Measurements from ENCODE around the gene ARHGEF38. TPM values are rescaled to one million over a fixed set of nuclear protein-coding genes. Genes with fewer than 3 reads are reported as not detected.
A peak's percentile ranks its signal among the peaks of the same experiment; 100 is the strongest.

The ARHGEF38 gene
- total and polyA plus RNA-seq, 5 donors from 2014 or later, result 0.24 to 0.33 TPM; not detected in 3

DNA sequence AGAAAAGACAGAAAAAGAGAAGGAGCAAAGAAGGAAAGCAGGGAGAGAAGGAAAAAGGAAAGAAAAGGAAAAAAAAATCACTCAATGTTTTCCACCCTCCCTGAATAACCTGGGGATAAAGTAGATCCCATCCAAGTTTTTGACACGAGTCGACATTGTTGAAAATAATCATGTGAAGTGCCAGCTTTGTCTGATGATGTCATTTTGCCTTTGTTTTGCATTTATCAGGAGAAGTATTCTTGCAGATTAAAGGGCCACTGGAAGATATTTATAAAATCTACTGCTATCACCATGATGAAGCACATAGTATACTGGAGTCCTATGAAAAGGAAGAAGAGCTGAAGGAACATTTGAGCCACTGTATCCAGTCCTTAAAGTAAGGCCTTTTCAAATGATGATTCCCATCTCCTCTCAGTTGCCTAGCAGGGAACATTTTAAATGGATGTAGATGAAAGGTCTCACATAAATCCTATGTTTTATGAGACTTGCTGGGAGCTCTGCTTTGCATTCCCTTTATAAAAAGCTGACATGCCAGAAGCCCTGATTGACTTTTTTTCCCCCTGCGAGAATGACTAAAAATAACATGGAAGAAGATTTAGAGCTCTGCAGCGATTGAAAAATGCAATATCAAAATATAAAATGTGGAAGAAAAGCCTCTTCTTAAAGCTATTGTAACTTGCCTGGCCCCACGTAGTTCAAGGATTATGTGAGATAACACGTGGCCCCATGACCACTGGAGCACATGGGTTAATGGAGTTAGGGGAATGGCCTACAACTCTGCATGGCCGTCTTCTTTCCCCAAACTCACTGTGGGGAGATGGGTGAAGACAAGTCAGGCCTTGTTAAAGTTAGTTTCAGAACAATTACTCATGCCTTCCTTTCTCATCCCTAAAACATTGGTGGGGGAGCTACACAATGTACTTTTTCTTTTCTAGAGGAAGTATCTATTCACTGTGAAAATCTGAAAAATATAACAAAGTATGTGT is 78.5 kb downstream of the ARHGEF38 start:
- H3K4me1 ChIP-seq (ENCODE audit: control insufficient read depth, insufficient read depth, low read length, poor library complexity, severe bottlenecking), result no peaks in the 10 kb centered on the region
- Mint-ChIP-seq H3K4me3 (no peak overlapping the region), H3K36me3 (no peaks in the 10 kb centered on the region), H3K27ac (no peak overlapping the region), H3K9me3 (peaks cover 0 to 1% (median 0%) of the 10 kb centered on the region in 7 donors), H3K4me1 (no peaks in the 10 kb centered on the region), H3K27me3 (peaks cover 9% of the 10 kb centered on the region)
- ATAC-seq (ENCODE audit: low read depth in 2 of 2) (no peak), DNase-seq (no peak)
- H3K27me3 ChIP-seq (ENCODE audit: control insufficient read depth, insufficient read depth, low read length), result peaks cover 3% of the 10 kb centered on the region
- H3K36me3 ChIP-seq (ENCODE audit: control insufficient read depth, insufficient read depth, low read length), result no peaks in the 10 kb centered on the region
- H3K27ac ChIP-seq (ENCODE audit: insufficient read depth, low read length, poor library complexity, severe bottlenecking), result no peak overlapping the region
- H3K4me3 ChIP-seq (ENCODE audit: low read depth, low read length), result no peak overlapping the region
- no peaks in the 10 kb centered on the region for H3K9me3 ChIP-seq (ENCODE audit: control insufficient read depth in 2 of 2, low read length in 2 of 2)

DNA sequence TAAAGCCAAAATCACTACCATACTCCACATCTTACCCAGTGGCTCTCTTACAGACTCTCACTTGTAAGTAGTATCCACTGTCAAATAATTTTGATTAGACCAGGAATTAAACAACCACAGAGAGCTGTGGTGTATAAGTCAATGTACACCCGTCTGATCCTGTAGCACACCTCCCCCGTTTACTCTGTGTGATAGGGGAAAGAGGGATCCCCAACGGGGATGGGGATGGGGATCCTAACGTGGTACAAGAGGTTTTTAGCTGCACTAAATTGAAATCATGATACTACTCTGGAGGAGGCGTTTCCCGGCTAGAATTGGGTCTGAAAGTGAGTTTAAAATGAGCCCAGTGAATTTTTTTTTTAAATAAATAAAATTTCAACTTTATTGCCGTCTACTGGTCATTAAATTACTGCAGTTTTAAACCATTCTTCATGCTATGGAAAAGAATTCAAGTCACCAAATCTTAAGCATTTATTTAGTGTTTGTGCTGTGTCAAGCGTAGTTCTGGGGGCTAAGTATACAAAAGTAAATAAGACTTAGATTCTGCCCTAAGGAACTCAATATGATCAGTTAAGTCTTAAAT is 79.5 kb downstream of the ARHGEF38 start:
- peaks cover 9% of the 10 kb centered on the region for H3K27me3 Mint-ChIP-seq
- Histone ChIP-seq H3K9me3 (ENCODE audit: control insufficient read depth in 2 of 2, low read length in 2 of 2) (no peaks in the 10 kb centered on the region), H3K4me1 (ENCODE audit: control insufficient read depth, insufficient read depth, low read length, poor library complexity, severe bottlenecking) (no peaks in the 10 kb centered on the region), H3K36me3 (ENCODE audit: control insufficient read depth, insufficient read depth, low read length) (no peaks in the 10 kb centered on the region), H3K27ac (ENCODE audit: insufficient read depth, low read length, poor library complexity, severe bottlenecking) (no peak overlapping the region), H3K27me3 (ENCODE audit: control insufficient read depth, insufficient read depth, low read length) (peaks cover 3% of the 10 kb centered on the region), H3K4me3 (ENCODE audit: low read depth, low read length) (no peak overlapping the region)
- ATAC-seq (ENCODE audit: low read depth in 2 of 2), result no peak
- no peak overlapping the region for H3K4me3 Mint-ChIP-seq
- no peak overlapping the region for H3K27ac Mint-ChIP-seq
- DNase-seq, result no peak
- no peaks in the 10 kb centered on the region for H3K9me3 Mint-ChIP-seq
- H3K36me3 Mint-ChIP-seq, result no peaks in the 10 kb centered on the region
- H3K4me1 Mint-ChIP-seq, result no peaks in the 10 kb centered on the region

DNA sequence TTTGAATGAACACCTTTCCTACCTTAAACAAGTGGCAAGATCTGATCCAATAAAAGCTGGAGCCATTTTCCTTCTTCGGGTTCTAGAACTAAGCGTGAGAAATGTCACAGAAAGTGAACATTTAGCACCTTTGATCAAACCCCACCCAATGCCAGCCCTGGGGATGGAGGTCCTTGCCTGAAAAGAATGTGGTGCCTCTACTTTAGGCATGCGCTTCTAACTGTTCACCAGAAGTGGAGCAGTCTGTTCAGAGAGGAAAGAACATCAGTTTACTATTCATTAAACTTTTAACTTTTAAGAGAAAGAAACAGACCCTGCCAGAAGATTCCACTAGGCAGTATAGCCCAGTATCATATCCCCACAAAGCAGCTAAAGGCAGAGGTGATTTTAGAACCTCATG is 80.2 kb downstream of the ARHGEF38 start:
- no peaks in the 10 kb centered on the region for H3K9me3 ChIP-seq (ENCODE audit: control insufficient read depth in 2 of 2, low read length in 2 of 2)
- ATAC-seq (ENCODE audit: low read depth in 2 of 2), result no peak
- H3K27me3 ChIP-seq (ENCODE audit: control insufficient read depth, insufficient read depth, low read length), result peaks cover 3% of the 10 kb centered on the region
- H3K36me3 ChIP-seq (ENCODE audit: control insufficient read depth, insufficient read depth, low read length), result no peaks in the 10 kb centered on the region
- Mint-ChIP-seq H3K9me3 (no peaks in the 10 kb centered on the region), H3K27me3 (peaks cover 9% of the 10 kb centered on the region), H3K27ac (no peak overlapping the region), H3K4me3 (no peak overlapping the region), H3K36me3 (no peaks in the 10 kb centered on the region), H3K4me1 (no peaks in the 10 kb centered on the region)
- H3K4me3 ChIP-seq (ENCODE audit: low read depth, low read length), result no peak overlapping the region
- no peaks in the 10 kb centered on the region for H3K4me1 ChIP-seq (ENCODE audit: control insufficient read depth, insufficient read depth, low read length, poor library complexity, severe bottlenecking)
- H3K27ac ChIP-seq (ENCODE audit: insufficient read depth, low read length, poor library complexity, severe bottlenecking), result no peak overlapping the region
- no peak for DNase-seq

DNA sequence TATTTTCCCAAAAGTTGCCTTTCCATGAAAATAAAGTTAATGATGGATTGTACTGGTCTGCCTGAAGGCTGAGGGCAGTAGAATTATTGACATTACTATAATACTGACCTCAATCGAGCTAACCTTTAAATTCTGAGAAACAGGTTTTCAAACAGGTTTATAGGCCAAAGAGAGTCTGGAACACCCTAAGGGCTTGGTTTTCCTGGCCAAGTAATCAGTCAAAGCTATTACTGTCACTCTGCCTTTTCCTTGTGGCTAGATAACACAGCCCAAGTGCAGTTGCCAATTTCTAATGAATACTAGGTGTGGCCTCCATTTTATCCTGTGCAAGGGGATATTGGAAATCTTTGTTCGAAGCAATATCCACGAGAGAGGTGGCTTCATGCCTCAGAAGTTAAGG is 80.8 kb downstream of the ARHGEF38 start:
- no peak overlapping the region for H3K27ac Mint-ChIP-seq
- H3K27ac ChIP-seq (ENCODE audit: insufficient read depth, low read length, poor library complexity, severe bottlenecking), result no peak overlapping the region
- H3K27me3 Mint-ChIP-seq, result peaks cover 9% of the 10 kb centered on the region

GRCh38 chr4:105634402-105635080 is 82.1 kb downstream of the ARHGEF38 start:
- Mint-ChIP-seq H3K9me3 (no peaks in the 10 kb centered on the region), H3K36me3 (no peaks in the 10 kb centered on the region)

More for the DNA sequence above, 80.8 kb downstream of the ARHGEF38 start:
- H3K36me3 Mint-ChIP-seq, result no peaks in the 10 kb centered on the region
- Histone ChIP-seq H3K9me3 (ENCODE audit: control insufficient read depth in 2 of 2, low read length in 2 of 2) (no peaks in the 10 kb centered on the region), H3K4me3 (ENCODE audit: low read depth, low read length) (no peak overlapping the region), H3K36me3 (ENCODE audit: control insufficient read depth, insufficient read depth, low read length) (no peaks in the 10 kb centered on the region), H3K4me1 (ENCODE audit: control insufficient read depth, insufficient read depth, low read length, poor library complexity, severe bottlenecking) (no peaks in the 10 kb centered on the region), H3K27me3 (ENCODE audit: control insufficient read depth, insufficient read depth, low read length) (peaks cover 1% of the 10 kb centered on the region)
- no peaks in the 10 kb centered on the region for H3K4me1 Mint-ChIP-seq
- no peak overlapping the region for H3K4me3 Mint-ChIP-seq
- no peak for ATAC-seq (ENCODE audit: low read depth in 2 of 2)
- no peaks in the 10 kb centered on the region for H3K9me3 Mint-ChIP-seq
- no peak for DNase-seq

DNA sequence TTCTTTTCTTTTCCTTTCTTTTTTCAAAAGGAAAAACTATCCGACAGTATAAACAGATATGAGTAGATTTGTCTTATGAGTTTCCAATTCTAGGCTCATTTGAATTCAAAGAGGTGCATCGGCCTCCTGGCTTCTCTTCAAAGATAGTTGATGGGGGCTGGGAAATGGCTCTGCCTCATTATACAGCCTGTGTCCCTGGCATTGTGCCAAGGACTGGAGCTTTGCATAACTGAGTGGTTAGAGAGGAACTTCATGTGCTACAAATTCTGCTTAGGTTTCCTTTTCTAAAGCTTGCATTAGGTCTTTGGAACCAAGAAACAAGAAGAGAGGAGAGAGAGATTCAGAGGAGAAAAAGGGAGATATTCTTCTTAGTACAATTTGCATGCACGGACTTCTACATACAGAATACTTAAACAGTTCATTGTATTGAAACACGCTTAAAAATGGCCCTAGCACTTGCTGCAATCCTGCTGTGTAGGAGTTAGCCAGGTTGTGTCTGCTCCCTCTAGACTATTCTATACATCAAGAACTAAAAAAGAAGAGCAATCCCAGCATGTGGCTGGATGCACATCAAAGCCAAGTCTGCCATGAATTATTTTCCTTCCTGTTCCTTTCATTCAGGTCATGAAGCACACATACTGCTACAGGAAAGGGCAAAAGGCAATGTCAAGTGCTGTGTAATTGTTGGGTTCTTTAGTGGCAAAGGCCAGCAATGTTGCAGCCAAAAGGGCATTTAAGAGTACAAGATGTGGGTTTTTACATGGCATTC is 85.2 kb downstream of the ARHGEF38 start:
- ATAC-seq (ENCODE audit: low read depth in 2 of 2) (no peak), DNase-seq (no peak)
- Histone ChIP-seq H3K27ac (ENCODE audit: insufficient read depth, low read length, poor library complexity, severe bottlenecking) (no peak overlapping the region), H3K4me3 (ENCODE audit: low read depth, low read length) (no peak overlapping the region), H3K36me3 (ENCODE audit: control insufficient read depth, insufficient read depth, low read length) (no peaks in the 10 kb centered on the region), H3K4me1 (ENCODE audit: control insufficient read depth, insufficient read depth, low read length, poor library complexity, severe bottlenecking) (no peaks in the 10 kb centered on the region), H3K27me3 (ENCODE audit: control insufficient read depth, insufficient read depth, low read length) (peaks cover 1% of the 10 kb centered on the region), H3K9me3 (ENCODE audit: control insufficient read depth in 2 of 2, low read length in 2 of 2) (no peaks in the 10 kb centered on the region)
- H3K9me3 Mint-ChIP-seq, result no peaks in the 10 kb centered on the region
- H3K4me1 Mint-ChIP-seq, result no peaks in the 10 kb centered on the region
- no peak overlapping the region for H3K4me3 Mint-ChIP-seq
- H3K27ac Mint-ChIP-seq, result peak overlapping the region in 1 of 3 donors; percentile 23
- H3K36me3 Mint-ChIP-seq, result no peaks in the 10 kb centered on the region
- H3K27me3 Mint-ChIP-seq, result peaks cover 22% of the 10 kb centered on the region

More at GRCh38 chr4:105634402-105635080, 82.1 kb downstream of the ARHGEF38 start:
- Mint-ChIP-seq H3K4me1 (no peaks in the 10 kb centered on the region), H3K27ac (no peak overlapping the region), H3K27me3 (peaks cover 9% of the 10 kb centered on the region), H3K4me3 (no peak overlapping the region)
- Histone ChIP-seq H3K4me3 (ENCODE audit: low read depth, low read length) (no peak overlapping the region), H3K27me3 (ENCODE audit: control insufficient read depth, insufficient read depth, low read length) (peaks cover 1% of the 10 kb centered on the region), H3K27ac (ENCODE audit: insufficient read depth, low read length, poor library complexity, severe bottlenecking) (no peak overlapping the region), H3K9me3 (ENCODE audit: control insufficient read depth in 2 of 2, low read length in 2 of 2) (no peaks in the 10 kb centered on the region), H3K36me3 (ENCODE audit: control insufficient read depth, insufficient read depth, low read length) (no peaks in the 10 kb centered on the region), H3K4me1 (ENCODE audit: control insufficient read depth, insufficient read depth, low read length, poor library complexity, severe bottlenecking) (no peaks in the 10 kb centered on the region)
- ATAC-seq (ENCODE audit: low read depth in 2 of 2) (no peak), DNase-seq (no peak)

GRCh38 chr4:105641845-105642244 is 89.4 kb downstream of the ARHGEF38 start:
- H3K36me3 Mint-ChIP-seq, result no peaks in the 10 kb centered on the region
- Histone ChIP-seq H3K4me1 (ENCODE audit: control insufficient read depth, insufficient read depth, low read length, poor library complexity, severe bottlenecking) (no peaks in the 10 kb centered on the region), H3K9me3 (ENCODE audit: control insufficient read depth in 2 of 2, low read length in 2 of 2) (no peaks in the 10 kb centered on the region), H3K4me3 (ENCODE audit: low read depth, low read length) (no peak overlapping the region), H3K27me3 (ENCODE audit: control insufficient read depth, insufficient read depth, low read length) (peaks cover 2% of the 10 kb centered on the region), H3K27ac (ENCODE audit: insufficient read depth, low read length, poor library complexity, severe bottlenecking) (no peak overlapping the region), H3K36me3 (ENCODE audit: control insufficient read depth, insufficient read depth, low read length) (no peaks in the 10 kb centered on the region)
- no peaks in the 10 kb centered on the region for H3K4me1 Mint-ChIP-seq
- no peak overlapping the region for H3K27ac Mint-ChIP-seq
- peaks cover 0 to 1% (median 0%) of the 10 kb centered on the region in 7 donors for H3K9me3 Mint-ChIP-seq
- DNase-seq (no peak), ATAC-seq (ENCODE audit: low read depth in 2 of 2) (no peak)
- no peak overlapping the region for H3K4me3 Mint-ChIP-seq
- peaks cover 17% of the 10 kb centered on the region for H3K27me3 Mint-ChIP-seq

Data from CD4-positive, CD25-positive, alpha-beta regulatory T cell (primary cell).